GM21526 (cell line): ENCODE measurements around the gene HOXA1.

Experiments
- ATAC-seq: cut with Tn5 transposase; IDR thresholded peaks from one replicate; pipeline ENCODE4 v1.9.1; 2021; ENCODE audit warnings: moderate library complexity; ENCODE audit not compliant: unreplicated experiment, low FRiP score

HOXA1 gene

GRCh38 chr7:27095897-27096767 lies at the start of gene HOXA1:
Gene HOXA1, minus strand, starts transcription at chr7:27096000. Its CDS starts 88 bp downstream, at chr7:27095912.
- ATAC-seq, result peak; percentile 88

GRCh38 chr7:27145165-27145913 lies 49.5 kb upstream of the HOXA1 start:
- no peak for ATAC-seq

GRCh38 chr7:27144781-27145164 lies 49.0 kb upstream of the HOXA1 start:
- no peak for ATAC-seq

GRCh38 chr7:27143950-27144780 lies 48.4 kb upstream of the HOXA1 start:
- ATAC-seq, result no peak

- no peak for ATAC-seq
Observed at GRCh38 chr7:27143023-27143949, 47.5 kb upstream of the HOXA1 start, which contains the start of gene HOXA5. Gene HOXA5, minus strand, starts transcription at chr7:27143681. Its CDS starts 74 bp downstream, at chr7:27143607.

GRCh38 chr7:27142580-27143022 lies 46.8 kb upstream of the HOXA1 start:
- ATAC-seq, result no peak

- no peak for ATAC-seq
Observed at GRCh38 chr7:27141923-27142579, 46.3 kb upstream of the HOXA1 start.

- no peak for ATAC-seq
Observed at GRCh38 chr7:27141137-27141922, 45.5 kb upstream of the HOXA1 start.

- no peak for ATAC-seq
Observed at GRCh38 chr7:27140126-27140857, 44.5 kb upstream of the HOXA1 start.

GRCh38 chr7:27139334-27140125 lies 43.7 kb upstream of the HOXA1 start:
- ATAC-seq, result no peak

- ATAC-seq, result no peak
Observed at GRCh38 chr7:27138985-27139333, 43.2 kb upstream of the HOXA1 start.

- ATAC-seq, result no peak
Observed at GRCh38 chr7:27138472-27138871, 42.7 kb upstream of the HOXA1 start.

- no peak for ATAC-seq
Observed at GRCh38 chr7:27137640-27138315, 42.0 kb upstream of the HOXA1 start.

- no peak for ATAC-seq
Observed at GRCh38 chr7:27134392-27134791, 38.6 kb upstream of the HOXA1 start.

GRCh38 chr7:27133409-27134231 lies 37.8 kb upstream of the HOXA1 start:
- no peak for ATAC-seq

GRCh38 chr7:27132978-27133377 lies 37.2 kb upstream of the HOXA1 start:
- no peak for ATAC-seq
